ENCODE measurements around the gene CAMK2G. TPM values are rescaled to one million over a fixed set of nuclear protein-coding genes. Genes with fewer than 3 reads are reported as not detected.

Gene CAMK2G
- total and polyA plus RNA-seq, 7 donors: 15.8 to 60.3 (median 50.5) TPM

DNA sequence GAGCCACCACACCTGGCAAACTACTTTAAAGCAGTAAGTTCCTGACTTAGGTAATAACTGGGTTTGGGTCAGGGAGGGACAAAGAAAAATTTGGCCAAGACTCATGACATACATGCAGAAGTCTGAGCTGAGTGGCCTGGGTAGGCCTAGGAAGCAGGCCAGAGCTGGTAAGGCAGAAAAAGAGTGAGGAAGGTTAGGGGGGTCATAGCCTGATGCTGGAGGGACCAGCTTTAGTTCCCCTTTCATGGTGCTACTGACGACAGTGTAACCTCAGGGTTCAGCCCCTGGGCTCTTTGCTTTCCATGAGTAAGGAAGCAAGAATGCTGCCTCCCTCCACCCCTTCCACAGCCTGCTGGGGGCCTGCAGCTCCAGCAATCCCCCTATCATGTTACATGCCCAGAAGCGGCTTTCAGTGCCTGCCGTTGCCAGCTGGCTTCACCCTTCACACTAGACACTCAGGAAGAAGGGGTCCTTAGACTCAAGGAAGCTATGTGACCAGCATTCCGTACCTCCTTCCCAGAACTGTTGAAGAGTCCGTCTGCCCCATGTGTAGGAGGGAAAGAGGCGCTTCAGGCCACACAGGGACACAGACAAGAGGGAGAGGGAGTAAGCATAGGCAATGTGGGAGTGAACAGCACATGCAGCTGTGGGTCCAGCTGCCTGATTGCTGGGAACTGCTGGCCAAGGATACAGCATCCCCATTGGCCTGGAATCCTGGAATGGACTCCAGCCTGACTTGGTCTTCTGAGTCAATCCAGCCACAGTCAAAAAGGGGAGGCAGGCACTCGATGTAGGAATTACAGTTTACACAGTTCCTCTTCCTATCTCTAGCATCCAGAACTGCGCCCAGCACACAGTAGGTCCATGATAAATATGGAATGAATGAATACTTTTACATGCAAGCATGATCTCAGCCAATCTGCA is 32.4 kb upstream of the CAMK2G start:
- no peak for TF ChIP-seq CTCF (IDR thresholded peaks at IDR 0.05)
- Histone ChIP-seq H3K4me1 (peaks cover 34% of the 10 kb centered on the region), H3K27ac (peak overlapping the region; percentile 86), H3K4me3 (no peak overlapping the region), H3K9me3 (no peaks in the 10 kb centered on the region), H3K36me3 (ENCODE audit: insufficient read depth in 1 of 2, low read depth in 1 of 2) (no peaks in the 10 kb centered on the region), H3K27me3 (ENCODE audit: insufficient read depth in 3 of 3, low read length in 2 of 3) (peaks cover 0 to 5% (median 0%) of the 10 kb centered on the region in 3 donors)
- intact Hi-C loops (cut with DNase I): no loop called here
- WGBS, 3 donors: 17 to 30% (median 29%) methylated on average over 8 of the region's 8 CpGs
- ATAC-seq (peak; percentile 82 to 89 (median 88)), DNase-seq (peak; percentile 81 to 89)

DNA sequence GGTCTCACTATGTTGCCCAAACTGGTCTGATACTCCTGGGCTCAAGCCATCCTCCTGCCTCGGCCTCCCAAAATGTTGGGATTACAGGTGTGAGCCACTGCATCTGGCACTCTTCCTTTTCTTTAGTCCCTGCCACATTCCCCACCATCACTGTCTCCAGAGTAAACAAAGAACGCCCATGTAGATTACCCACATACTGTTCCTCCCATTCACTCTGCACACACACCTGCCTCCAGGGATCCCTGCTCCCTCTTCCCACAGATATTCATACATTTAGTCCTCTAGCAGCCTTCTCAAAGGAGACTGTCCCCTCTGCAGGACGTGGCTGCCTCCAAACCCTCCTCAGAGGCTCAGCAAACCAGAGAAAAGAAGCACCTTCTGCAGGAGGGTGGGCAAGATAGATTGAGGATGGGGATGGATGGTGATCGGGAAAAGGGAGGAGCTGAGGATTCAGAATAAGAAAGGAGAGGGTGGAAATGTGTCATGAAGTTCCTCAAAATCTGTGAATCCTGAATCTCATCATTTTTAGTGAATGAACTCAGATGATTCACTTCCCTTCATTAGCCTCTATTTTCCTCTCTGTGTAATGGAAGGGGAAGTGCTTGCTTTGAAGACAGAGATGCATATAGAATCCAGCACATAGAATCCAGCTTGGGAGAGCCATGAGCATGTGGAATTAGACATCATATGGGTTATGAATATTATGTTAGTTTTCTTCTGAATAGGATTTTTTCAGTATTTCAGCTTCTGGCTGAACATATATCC is 31.1 kb upstream of the CAMK2G start:
- Histone ChIP-seq H3K36me3 (ENCODE audit: insufficient read depth in 1 of 2, low read depth in 1 of 2) (no peaks in the 10 kb centered on the region), H3K9me3 (no peaks in the 10 kb centered on the region), H3K4me3 (no peak overlapping the region), H3K27ac (peak overlapping the region; percentile 86), H3K4me1 (peaks cover 34% of the 10 kb centered on the region), H3K27me3 (ENCODE audit: insufficient read depth in 3 of 3, low read length in 2 of 3) (no peaks in the 10 kb centered on the region)
- DNase-seq: no peak
- ATAC-seq: no peak
- no peak for TF ChIP-seq CTCF (IDR thresholded peaks at IDR 0.05)
- WGBS, 3 donors: 89 to 91% (median 90%) methylated on average over 4 of the region's 4 CpGs
- intact Hi-C loops (cut with DNase I): no loop called here

- intact Hi-C loops (cut with DNase I): loop anchor here in 1 of 2 donors (5.0 kb wide), 1 partner anchor 35 kb away; no protein-coding TSS in a partner anchor
- H3K27me3 ChIP-seq (ENCODE audit: insufficient read depth in 3 of 3, low read length in 2 of 3): no peaks in the 10 kb centered on the region
- no peak for TF ChIP-seq CTCF (IDR thresholded peaks at IDR 0.05)
- H3K27ac ChIP-seq: no peak overlapping the region
- DNase-seq (no peak), ATAC-seq (no peak)
- no peak overlapping the region for H3K4me3 ChIP-seq
- no peaks in the 10 kb centered on the region for H3K9me3 ChIP-seq
- WGBS, 3 donors: 94 to 98% (median 95%) methylated on average over 2 of the region's 2 CpGs
- H3K36me3 ChIP-seq (ENCODE audit: insufficient read depth in 1 of 2, low read depth in 1 of 2): no peaks in the 10 kb centered on the region
- H3K4me1 ChIP-seq: peaks cover 19% of the 10 kb centered on the region
These were observed 28.0 kb upstream of the CAMK2G start for GRCh38 chr10:73902351-73902750.

DNA sequence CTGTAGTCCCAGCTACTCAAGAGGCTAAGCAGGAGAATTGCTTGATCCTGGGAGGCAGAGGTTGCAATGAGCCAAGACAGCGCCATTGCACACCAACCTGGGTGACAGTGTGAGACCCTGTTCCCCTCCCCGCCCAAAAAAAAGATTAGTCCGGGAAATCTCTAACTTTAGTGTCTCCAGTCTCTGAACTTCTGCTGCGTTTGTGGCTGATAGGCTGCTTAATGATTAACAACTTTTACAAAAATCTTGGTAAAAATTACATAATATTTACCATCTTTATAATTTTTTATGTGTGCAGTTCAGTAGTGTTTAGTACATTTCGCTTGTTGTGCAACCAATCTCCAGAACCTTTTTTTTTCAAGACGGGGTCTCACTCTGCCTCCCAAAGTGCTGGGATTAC is 26.9 kb upstream of the CAMK2G start:
- WGBS, 3 donors: 88 to 96% (median 89%) methylated on average over 6 of the region's 6 CpGs

More for the DNA sequence above, 26.9 kb upstream of the CAMK2G start:
- H3K4me3 ChIP-seq: no peak overlapping the region
- ATAC-seq (no peak), DNase-seq (no peak)
- intact Hi-C loops (cut with DNase I): loop anchor here in 1 of 2 donors (5.0 kb wide), 1 partner anchor 36 kb away; no protein-coding TSS in a partner anchor
- H3K27ac ChIP-seq: no peak overlapping the region
- H3K36me3 ChIP-seq (ENCODE audit: insufficient read depth in 1 of 2, low read depth in 1 of 2): no peaks in the 10 kb centered on the region
- H3K9me3 ChIP-seq: no peaks in the 10 kb centered on the region
- TF ChIP-seq CTCF (IDR thresholded peaks at IDR 0.05): no peak
- H3K27me3 ChIP-seq (ENCODE audit: insufficient read depth in 3 of 3, low read length in 2 of 3): no peaks in the 10 kb centered on the region
- H3K4me1 ChIP-seq: peaks cover 8% of the 10 kb centered on the region
